ENCODE data around the gene MSI2. TPM values are rescaled to one million over a fixed set of nuclear protein-coding genes. Genes with fewer than 3 reads are reported as not detected.

The MSI2 gene
- total RNA-seq, 4 donors from 2014 or later = 27.3 to 50.4 (median 36.8) TPM

GRCh38 chr17:57514614-57515013 lies 258.3 kb downstream of the MSI2 start:
- Histone ChIP-seq H3K27ac (no peak overlapping the region), H3K9me3 (no peaks in the 10 kb centered on the region), H3K27me3 (no peaks in the 10 kb centered on the region), H3K36me3 (no peaks in the 10 kb centered on the region), H3K4me1 (peaks cover 0 to 18% (median 0%) of the 10 kb centered on the region in 3 donors), H3K4me3 (no peak overlapping the region)
- no peak for ATAC-seq
- WGBS, 2 donors (ENCODE audit: low coverage in 1 of 2) = 90 to 96% methylated on average over 3 of the region's 4 CpGs
- TF ChIP-seq POLR2A (IDR thresholded peaks at IDR 0.05) (no peak), CTCF (IDR thresholded peaks at IDR 0.05) (no peak), EP300 (IDR thresholded peaks at IDR 0.05) (no peak), POLR2AphosphoS5 (IDR thresholded peaks at IDR 0.05) (no peak)

GRCh38 chr17:57515662-57516211 lies 259.4 kb downstream of the MSI2 start:
- 100% methylated on average over 1 of the region's 1 CpG; no CpG with 5 or more reads in 1 of the 2 donors for WGBS, 2 donors (ENCODE audit: low coverage in 1 of 2)
- no peaks in the 10 kb centered on the region for H3K27me3 ChIP-seq

GRCh38 chr17:57516290-57517230 lies 260.2 kb downstream of the MSI2 start:
- Histone ChIP-seq H3K9me3 (no peaks in the 10 kb centered on the region), H3K36me3 (no peaks in the 10 kb centered on the region), H3K4me1 (peaks cover 0 to 18% (median 0%) of the 10 kb centered on the region in 3 donors), H3K27ac (no peak overlapping the region), H3K27me3 (no peaks in the 10 kb centered on the region), H3K4me3 (no peak overlapping the region)
- 90 to 92% methylated on average over 9 to 10 of the region's 10 CpGs for WGBS, 2 donors (ENCODE audit: low coverage in 1 of 2)
- TF ChIP-seq CTCF (IDR thresholded peaks at IDR 0.05) (no peak), POLR2AphosphoS5 (IDR thresholded peaks at IDR 0.05) (no peak), POLR2A (IDR thresholded peaks at IDR 0.05) (no peak), EP300 (IDR thresholded peaks at IDR 0.05) (no peak)
- no peak for ATAC-seq

More at GRCh38 chr17:57515662-57516211, 259.4 kb downstream of the MSI2 start:
- ATAC-seq = no peak
- H3K27ac ChIP-seq = no peak overlapping the region
- no peak overlapping the region for H3K4me3 ChIP-seq
- H3K9me3 ChIP-seq = no peaks in the 10 kb centered on the region
- no peak for TF ChIP-seq POLR2A (IDR thresholded peaks at IDR 0.05)
- no peak for TF ChIP-seq POLR2AphosphoS5 (IDR thresholded peaks at IDR 0.05)
- no peak for TF ChIP-seq CTCF (IDR thresholded peaks at IDR 0.05)
- no peak for TF ChIP-seq EP300 (IDR thresholded peaks at IDR 0.05)
- peaks cover 0 to 18% (median 0%) of the 10 kb centered on the region in 3 donors for H3K4me1 ChIP-seq
- no peaks in the 10 kb centered on the region for H3K36me3 ChIP-seq

- Histone ChIP-seq H3K36me3 (no peaks in the 10 kb centered on the region), H3K4me3 (no peak overlapping the region), H3K27me3 (no peaks in the 10 kb centered on the region), H3K27ac (no peak overlapping the region), H3K9me3 (no peaks in the 10 kb centered on the region), H3K4me1 (peaks cover 0 to 18% (median 0%) of the 10 kb centered on the region in 3 donors)
- ATAC-seq = no peak
- 84 to 100% methylated on average over 1 to 4 of the region's 7 CpGs for WGBS, 2 donors (ENCODE audit: low coverage in 1 of 2)
- TF ChIP-seq POLR2AphosphoS5 (IDR thresholded peaks at IDR 0.05) (no peak), EP300 (IDR thresholded peaks at IDR 0.05) (no peak), POLR2A (IDR thresholded peaks at IDR 0.05) (no peak), CTCF (IDR thresholded peaks at IDR 0.05) (no peak)
Measured at GRCh38 chr17:57517273-57517631, 260.9 kb downstream of the MSI2 start.

All from gastroesophageal sphincter (tissue), 4 donors.